ENCODE measurements around the gene PTPRJ. TPM values are rescaled to one million over a fixed set of nuclear protein-coding genes. Genes with fewer than 3 reads are reported as not detected.

The PTPRJ gene
- total and polyA plus RNA-seq, 2 of the 13 experiments (the other 11 are each of a cell fraction or from before 2014, with no cell fraction given) = 1.0 to 1.2 TPM

DNA sequence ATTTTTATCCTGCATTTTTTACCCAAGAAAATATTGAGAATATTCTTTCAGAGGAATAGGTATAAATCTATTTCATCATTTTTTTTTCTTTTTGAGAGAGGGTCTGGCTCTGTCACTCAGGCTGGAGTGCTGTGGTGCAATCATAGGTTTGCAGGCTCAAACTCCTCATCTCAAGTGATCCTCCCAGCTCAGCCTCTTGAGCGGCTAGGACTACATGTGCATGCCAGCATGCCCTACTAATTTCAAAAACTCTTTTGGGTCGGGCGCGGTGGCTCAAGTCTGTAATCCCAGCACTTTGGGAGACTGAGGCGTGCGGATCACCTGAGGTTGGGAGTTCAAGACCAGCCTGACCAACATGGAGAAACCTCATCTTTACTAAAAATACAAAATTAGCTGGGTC is 20.3 kb upstream of the PTPRJ start:
- POLR2A ChIA-PET = no interaction called here

More for the DNA sequence above, 20.3 kb upstream of the PTPRJ start:
- FAIRE-seq = no peak
- WGBS (ENCODE audit: low lambda C conversion rate) = 90% methylated on average over 6 of the region's 6 CpGs
- no peak overlapping the region for H3K27ac ChIP-seq (ENCODE audit: extremely low read length, insufficient read depth, low read length)
- no peak overlapping the region for H3K9ac ChIP-seq (ENCODE audit: insufficient read depth, low read depth, low read length)
- H2AFZ ChIP-seq (ENCODE audit: low read length) = no peak overlapping the region
- H3K4me2 ChIP-seq (ENCODE audit: low read depth, low read length) = no peak overlapping the region
- in situ Hi-C loops (cut with HindIII; ENCODE audit: extremely low pct_ligation_motif_present, low pct_unique_long_range_greater_than_20kb) (loop anchor here (10.0 kb wide), 1 partner anchor 155 kb away; no protein-coding TSS in a partner anchor), intact Hi-C loops (cut with micrococcal nuclease; ENCODE audit: unreplicated experiment) (no loop called here)
- ATAC-seq = no peak
- no peaks in the 10 kb centered on the region for H3K36me3 ChIP-seq (replicated peaks in 1 of 2; ENCODE audit: control insufficient read depth in 1 of 2, insufficient read depth in 2 of 2, low read length in 2 of 2)
- TF ChIP-seq, protein P1, sequence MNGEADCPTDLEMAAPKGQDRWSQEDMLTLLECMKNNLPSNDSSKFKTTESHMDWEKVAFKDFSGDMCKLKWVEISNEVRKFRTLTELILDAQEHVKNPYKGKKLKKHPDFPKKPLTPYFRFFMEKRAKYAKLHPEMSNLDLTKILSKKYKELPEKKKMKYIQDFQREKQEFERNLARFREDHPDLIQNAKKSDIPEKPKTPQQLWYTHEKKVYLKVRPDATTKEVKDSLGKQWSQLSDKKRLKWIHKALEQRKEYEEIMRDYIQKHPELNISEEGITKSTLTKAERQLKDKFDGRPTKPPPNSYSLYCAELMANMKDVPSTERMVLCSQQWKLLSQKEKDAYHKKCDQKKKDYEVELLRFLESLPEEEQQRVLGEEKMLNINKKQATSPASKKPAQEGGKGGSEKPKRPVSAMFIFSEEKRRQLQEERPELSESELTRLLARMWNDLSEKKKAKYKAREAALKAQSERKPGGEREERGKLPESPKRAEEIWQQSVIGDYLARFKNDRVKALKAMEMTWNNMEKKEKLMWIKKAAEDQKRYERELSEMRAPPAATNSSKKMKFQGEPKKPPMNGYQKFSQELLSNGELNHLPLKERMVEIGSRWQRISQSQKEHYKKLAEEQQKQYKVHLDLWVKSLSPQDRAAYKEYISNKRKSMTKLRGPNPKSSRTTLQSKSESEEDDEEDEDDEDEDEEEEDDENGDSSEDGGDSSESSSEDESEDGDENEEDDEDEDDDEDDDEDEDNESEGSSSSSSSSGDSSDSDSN (CRISPR knock-in tag; IDR thresholded peaks at IDR 0.05) = no peak
- TF ChIP-seq POLR2AphosphoS5 (IDR thresholded peaks at IDR 0.05; ENCODE audit: low read depth, low read length) = no peak
- TF ChIP-seq RFXAP (CRISPR knock-in tag; IDR thresholded peaks at IDR 0.05; ENCODE audit: borderline replicate concordance) = no peak
- TF ChIP-seq ZNF350 (CRISPR knock-in tag; IDR thresholded peaks at IDR 0.05; ENCODE audit: borderline replicate concordance, low read depth) = no peak
- TF ChIP-seq, protein P2, sequence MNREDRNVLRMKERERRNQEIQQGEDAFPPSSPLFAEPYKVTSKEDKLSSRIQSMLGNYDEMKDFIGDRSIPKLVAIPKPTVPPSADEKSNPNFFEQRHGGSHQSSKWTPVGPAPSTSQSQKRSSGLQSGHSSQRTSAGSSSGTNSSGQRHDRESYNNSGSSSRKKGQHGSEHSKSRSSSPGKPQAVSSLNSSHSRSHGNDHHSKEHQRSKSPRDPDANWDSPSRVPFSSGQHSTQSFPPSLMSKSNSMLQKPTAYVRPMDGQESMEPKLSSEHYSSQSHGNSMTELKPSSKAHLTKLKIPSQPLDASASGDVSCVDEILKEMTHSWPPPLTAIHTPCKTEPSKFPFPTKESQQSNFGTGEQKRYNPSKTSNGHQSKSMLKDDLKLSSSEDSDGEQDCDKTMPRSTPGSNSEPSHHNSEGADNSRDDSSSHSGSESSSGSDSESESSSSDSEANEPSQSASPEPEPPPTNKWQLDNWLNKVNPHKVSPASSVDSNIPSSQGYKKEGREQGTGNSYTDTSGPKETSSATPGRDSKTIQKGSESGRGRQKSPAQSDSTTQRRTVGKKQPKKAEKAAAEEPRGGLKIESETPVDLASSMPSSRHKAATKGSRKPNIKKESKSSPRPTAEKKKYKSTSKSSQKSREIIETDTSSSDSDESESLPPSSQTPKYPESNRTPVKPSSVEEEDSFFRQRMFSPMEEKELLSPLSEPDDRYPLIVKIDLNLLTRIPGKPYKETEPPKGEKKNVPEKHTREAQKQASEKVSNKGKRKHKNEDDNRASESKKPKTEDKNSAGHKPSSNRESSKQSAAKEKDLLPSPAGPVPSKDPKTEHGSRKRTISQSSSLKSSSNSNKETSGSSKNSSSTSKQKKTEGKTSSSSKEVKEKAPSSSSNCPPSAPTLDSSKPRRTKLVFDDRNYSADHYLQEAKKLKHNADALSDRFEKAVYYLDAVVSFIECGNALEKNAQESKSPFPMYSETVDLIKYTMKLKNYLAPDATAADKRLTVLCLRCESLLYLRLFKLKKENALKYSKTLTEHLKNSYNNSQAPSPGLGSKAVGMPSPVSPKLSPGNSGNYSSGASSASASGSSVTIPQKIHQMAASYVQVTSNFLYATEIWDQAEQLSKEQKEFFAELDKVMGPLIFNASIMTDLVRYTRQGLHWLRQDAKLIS (CRISPR knock-in tag; IDR thresholded peaks at IDR 0.05) = no peak
- no peak for TF ChIP-seq GFI1 (CRISPR knock-in tag; IDR thresholded peaks at IDR 0.05; ENCODE audit: borderline replicate concordance)
- TF ChIP-seq ZKSCAN8 (CRISPR knock-in tag; IDR thresholded peaks at IDR 0.05; ENCODE audit: borderline replicate concordance) = no peak
- TF ChIP-seq ZNF263 (CRISPR knock-in tag; IDR thresholded peaks at IDR 0.05) = no peak
- TF ChIP-seq ZNF441 (CRISPR knock-in tag; IDR thresholded peaks at IDR 0.05; ENCODE audit: borderline replicate concordance) = no peak
- no peak for TF ChIP-seq PAF1 (CRISPR knock-in tag; IDR thresholded peaks at IDR 0.05)
- H3K79me2 ChIP-seq (ENCODE audit: insufficient read depth, low read length) = no peaks in the 10 kb centered on the region
- no peak overlapping the region for H3K4me3 ChIP-seq (replicated peaks in 1 of 3; ENCODE audit: insufficient read depth in 1 of 3, low read depth in 2 of 3, low read length in 3 of 3)
- DNase-seq (ENCODE audit: low spot score) = no peak
- no peaks in the 10 kb centered on the region for H3K9me3 ChIP-seq (ENCODE audit: low read length)
- H3K4me1 ChIP-seq (ENCODE audit: insufficient read depth, low read length) = no peaks in the 10 kb centered on the region
- no peaks in the 10 kb centered on the region for H4K20me1 ChIP-seq (ENCODE audit: insufficient read depth, low read length)
- CTCF ChIA-PET (ENCODE audit: low intra/inter-chr PET ratio, low total read pairs) = no interaction called here
- no peaks in the 10 kb centered on the region for H3K27me3 ChIP-seq (ENCODE audit: control insufficient read depth in 1 of 2, insufficient read depth in 2 of 2, low read length in 2 of 2)
- no TSS peak for BruUV-seq (replicated peaks)
